ENCODE results near the gene SCNN1B.

Gene SCNN1B

DNA sequence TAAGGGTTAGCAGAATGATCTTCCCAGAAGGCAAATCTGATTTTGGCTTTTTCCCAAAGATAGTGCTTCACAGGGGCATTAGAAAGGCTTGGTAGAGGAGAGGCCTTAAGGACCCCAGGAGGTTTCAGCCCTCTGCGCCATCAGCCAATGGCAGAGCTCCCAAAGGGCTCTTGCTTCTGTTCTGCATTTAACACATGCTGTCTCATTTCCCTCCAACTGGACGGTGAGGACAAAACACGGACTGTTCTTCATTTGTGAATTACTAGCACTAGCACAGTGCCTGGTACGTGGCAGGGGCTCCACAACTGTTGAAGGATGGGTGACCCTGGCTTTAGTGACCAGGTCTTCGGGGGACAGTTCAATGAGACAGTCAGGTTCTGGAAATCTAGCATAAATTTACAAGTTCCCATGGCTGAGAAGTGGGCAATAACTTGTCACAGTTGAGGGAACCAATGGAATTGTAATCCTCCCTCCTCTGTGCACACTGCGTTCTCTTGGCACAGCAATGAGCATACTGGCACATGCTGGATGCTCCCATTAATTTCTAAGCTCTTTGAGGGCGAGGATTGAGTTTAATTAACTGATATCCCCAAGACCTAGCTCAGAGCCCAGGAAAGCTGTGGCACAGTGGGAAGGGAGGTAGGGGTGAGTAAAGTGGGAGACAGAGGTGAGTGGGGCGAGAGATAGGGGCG, 105.5 kb downstream of the SCNN1B start:
- DNase-seq (ENCODE audit: low read depth): no peak

DNA sequence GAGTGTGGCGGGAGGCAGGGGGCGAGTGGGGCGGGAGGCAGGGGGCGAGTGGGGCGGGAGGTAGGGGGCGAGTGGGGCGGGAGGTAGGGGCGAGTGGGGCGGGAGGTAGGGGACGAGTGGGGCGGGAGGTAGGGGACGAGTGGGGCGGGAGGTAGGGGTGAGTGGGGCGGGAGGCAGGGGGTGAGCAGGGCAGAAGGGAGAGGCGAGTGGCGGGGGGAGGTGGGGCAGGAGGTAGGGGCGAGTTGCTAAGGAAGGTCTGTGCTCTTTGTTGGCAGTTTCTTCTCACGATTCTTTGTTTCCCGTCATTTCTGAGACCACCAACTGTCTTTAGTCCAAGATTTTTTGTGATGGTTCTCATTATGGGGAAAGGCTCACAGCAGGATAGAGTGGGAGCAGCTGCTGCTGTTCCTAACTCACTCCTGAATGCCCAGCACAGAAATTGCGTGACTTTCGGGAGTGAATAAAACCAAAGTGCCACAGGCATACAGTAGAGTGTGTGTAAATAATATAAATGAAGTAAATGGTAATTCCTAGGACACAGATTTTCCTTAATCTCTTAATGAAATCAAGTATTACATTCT, 106.2 kb downstream of the SCNN1B start:
- DNase-seq (ENCODE audit: low read depth): no peak

DNA sequence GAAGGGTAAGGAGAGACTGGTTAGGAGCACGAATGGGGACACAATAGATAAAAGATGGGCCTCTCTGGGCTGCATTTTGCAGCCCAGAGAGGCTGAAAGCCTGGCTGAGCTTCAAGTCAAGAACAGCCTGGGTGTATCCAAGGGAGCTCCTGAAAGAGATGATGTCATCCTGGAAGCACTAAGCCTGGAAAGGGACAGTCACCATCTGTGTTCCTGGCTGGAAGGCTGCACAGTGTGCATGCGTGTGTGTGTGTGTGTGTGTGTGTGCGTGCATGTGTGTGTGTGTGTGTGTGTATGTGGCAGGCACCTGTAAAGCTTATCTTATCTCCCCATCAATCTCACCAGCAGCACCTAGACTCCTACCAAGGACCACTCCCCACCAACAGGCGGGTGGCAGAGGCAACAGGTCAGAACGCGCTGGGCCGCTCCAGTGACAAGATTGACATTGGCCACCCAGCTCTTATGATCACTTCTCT, 106.8 kb downstream of the SCNN1B start:
- DNase-seq (ENCODE audit: low read depth): no peak

- DNase-seq (ENCODE audit: low read depth): no peak
Measured at GRCh38 chr16:23409522-23409921, 107.4 kb downstream of the SCNN1B start.

DNA sequence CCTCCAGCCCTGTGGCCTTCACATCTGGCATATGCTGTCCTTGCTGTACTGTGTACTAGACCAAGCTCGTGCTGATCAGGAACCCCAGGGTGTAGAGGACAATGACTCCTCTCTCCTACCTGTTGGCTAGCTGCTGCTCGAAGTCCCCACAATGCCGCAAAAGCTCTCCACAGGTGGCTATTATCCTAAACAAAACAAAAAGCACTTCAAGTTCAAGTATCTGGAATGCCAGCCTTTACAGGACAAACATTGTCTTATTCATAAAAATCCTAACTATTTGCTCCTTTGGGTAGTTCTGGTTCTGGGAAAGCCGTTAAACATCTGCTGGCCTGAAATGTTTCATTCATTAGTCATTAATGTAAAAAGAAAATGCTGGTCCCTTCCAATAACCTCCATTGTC, 108.1 kb downstream of the SCNN1B start:
- DNase-seq (ENCODE audit: low read depth): no peak

- no peak for DNase-seq (ENCODE audit: low read depth)
Measured at GRCh38 chr16:23414731-23415130, 112.6 kb downstream of the SCNN1B start.

DNA sequence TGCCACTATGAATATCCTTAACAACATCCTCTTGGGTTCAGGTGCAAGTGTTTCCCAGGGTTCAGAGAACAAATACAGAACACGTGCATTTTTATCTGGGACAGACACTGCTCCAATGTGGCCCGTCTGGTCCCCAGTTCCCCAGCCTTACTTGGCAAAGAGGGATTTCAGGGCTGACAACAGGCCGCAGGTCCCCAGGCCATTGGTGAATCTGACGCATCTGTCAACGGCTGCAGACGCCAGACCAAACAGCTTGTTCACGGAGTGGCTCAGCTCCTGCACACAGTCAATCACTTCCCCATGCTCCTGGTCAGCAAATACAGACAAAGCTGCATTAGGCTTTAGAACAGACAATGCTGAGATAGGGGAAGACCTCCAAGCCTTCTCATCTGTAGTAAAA, 114.7 kb downstream of the SCNN1B start:
- no peak for DNase-seq (ENCODE audit: low read depth)

- DNase-seq (ENCODE audit: low read depth): no peak
Measured at GRCh38 chr16:23420011-23420410, 117.9 kb downstream of the SCNN1B start.

GRCh38 chr16:23423496-23424049, 121.5 kb downstream of the SCNN1B start:
- no peak for DNase-seq (ENCODE audit: low read depth)

- no peak for DNase-seq (ENCODE audit: low read depth)
Measured at GRCh38 chr16:23424292-23424958, 122.3 kb downstream of the SCNN1B start.

GRCh38 chr16:23428351-23428750, 126.2 kb downstream of the SCNN1B start:
- no peak for DNase-seq (ENCODE audit: low read depth)

Data from stimulated activated CD4-positive, alpha-beta T cell treated with anti-CD3 and anti-CD28 coated beads, Interleukin-2, amount 100 ng/mL, for 4 hours (primary cell).